ENCODE measurements around the gene XRN2.

The XRN2 gene

GRCh38 chr20:21433329-21433890 is 130.3 kb downstream of the XRN2 start:
- no peak for DNase-seq

DNA sequence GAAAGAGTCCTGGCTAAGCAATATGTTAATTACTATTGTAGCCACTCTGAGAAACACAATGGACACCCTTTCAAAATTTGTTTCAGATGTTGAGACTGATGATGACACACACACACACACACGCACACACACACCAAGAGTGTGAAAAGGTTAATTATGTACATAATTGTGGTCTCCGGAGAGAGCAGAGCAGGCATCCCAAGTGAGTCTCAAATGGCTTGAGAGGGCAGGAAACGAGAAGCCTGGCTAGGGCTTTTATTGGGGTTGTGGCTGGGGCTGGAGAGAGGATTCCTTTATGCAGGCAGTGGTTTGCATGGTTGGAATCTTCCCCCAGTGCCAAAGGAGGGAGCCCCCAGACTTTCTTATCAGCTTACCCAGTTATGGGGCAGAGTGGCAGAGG is 132.4 kb downstream of the XRN2 start:
- DNase-seq, result no peak

GRCh38 chr20:21436205-21436604 is 133.1 kb downstream of the XRN2 start:
- no peak for DNase-seq

- DNase-seq, result no peak
These were observed 134.1 kb downstream of the XRN2 start for GRCh38 chr20:21437248-21437647.

DNA sequence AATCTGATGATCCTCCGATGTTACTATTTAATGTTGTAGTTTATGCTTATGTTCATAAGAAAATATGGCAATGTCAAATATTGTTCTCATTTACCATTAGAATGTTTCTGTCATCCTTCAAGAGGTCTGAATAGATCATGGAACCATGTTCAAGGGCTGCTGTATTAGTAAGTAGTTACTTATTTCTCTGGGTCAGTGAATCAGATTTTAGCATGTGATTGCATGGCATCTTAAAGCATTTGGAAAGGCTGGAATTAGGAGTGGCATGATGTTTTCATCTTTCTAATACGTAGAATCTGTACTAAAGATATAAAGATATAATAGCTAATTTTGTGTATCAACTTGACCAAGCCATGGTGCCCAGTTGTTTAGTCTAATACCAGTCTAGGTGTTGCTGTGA is 134.7 kb downstream of the XRN2 start:
- no peak for DNase-seq
